K562 (cell line): ENCODE data around the gene LTBP2. TPM values are rescaled to one million over a fixed set of nuclear protein-coding genes. Genes with fewer than 3 reads are reported as not detected.

Experiments used
- CAMTA2 ChIP-seq: fragments of 250-450 bp; sonication (Bioruptor Pico); conservative IDR thresholded peaks from 2 replicates; pipeline ENCODE4 v1.5.1; 2022
- CREBBP ChIP-seq: IDR thresholded peaks from one replicate; pipeline ENCODE4 v1.6.1; 2012; ENCODE audit warnings: low read depth, mild to moderate bottlenecking, control low read depth, inconsistent platforms, low read length
- DPF2 ChIP-seq: fragments of 450-650 bp; IDR thresholded peaks from 2 replicates; pipeline ENCODE4 v1.6.1; 2016
- MIER1 ChIP-seq: fragments of 450-650 bp; IDR thresholded peaks from 2 replicates; pipeline ENCODE4 v1.6.1; 2016; ENCODE audit warnings: antibody characterized with exemption, mild to moderate bottlenecking, low read depth
- NFRKB ChIP-seq: fragments of 450-650 bp; IDR thresholded peaks from 2 replicates; pipeline ENCODE4 v1.6.1; 2016; ENCODE audit warnings: low read depth
- NFXL1 ChIP-seq: fragments of 450-650 bp; formaldehyde crosslinking; IDR thresholded peaks from 2 replicates; pipeline ENCODE4 v1.4.0; 2021; ENCODE audit warnings: mild to moderate bottlenecking
- PHB ChIP-seq: fragments of 250-450 bp; sonication (Bioruptor Pico); IDR thresholded peaks from 2 replicates; pipeline ENCODE4 v1.5.0; 2021
- RFX7 ChIP-seq: fragments of 250-450 bp; sonication (Bioruptor Pico); IDR thresholded peaks from 2 replicates; pipeline ENCODE4 v1.5.1; 2021; ENCODE audit warnings: mild to moderate bottlenecking
- SMAD2 ChIP-seq: fragments of 150-350 bp; IDR thresholded peaks from 2 replicates; pipeline ENCODE4 v1.6.1; 2014; ENCODE audit warnings: low read depth, mild to moderate bottlenecking, low read length
- SP1 ChIP-seq: sonication (generic); formaldehyde crosslinking; IDR thresholded peaks from 2 replicates; pipeline ENCODE4 v1.8.1; 2022; ENCODE audit warnings: mild to moderate bottlenecking, missing genetic modification reagents
- SRSF7 ChIP-seq: fragments of 200-400 bp; formaldehyde crosslinking; optimal IDR thresholded peaks from 2 replicates; pipeline ENCODE3; 2017; ENCODE audit warnings: mild to moderate bottlenecking, low read depth, low read length
- TAF1 ChIP-seq: IDR thresholded peaks from 2 replicates; pipeline ENCODE4 v1.6.1; 2011; ENCODE audit warnings: mild to moderate bottlenecking, low read length, moderate library complexity; ENCODE audit not compliant: insufficient read depth, control insufficient read depth, severe bottlenecking; ENCODE audit errors: extremely low read depth
- TRIM24 ChIP-seq, 2 experiments: fragments of 450-650 bp; IDR thresholded peaks; 2 replicates each; pipeline ENCODE4 v1.6.1; 2016
- ZNF224 ChIP-seq: sonication (generic); formaldehyde crosslinking; IDR thresholded peaks from 2 replicates; pipeline ENCODE4 v1.8.0; 2022; ENCODE audit warnings: mild to moderate bottlenecking, missing genetic modification reagents
- ZNF311 ChIP-seq: fragments of 250-450 bp; sonication (Bioruptor Pico); IDR thresholded peaks from 2 replicates; pipeline ENCODE4 v1.4.0; 2020; ENCODE audit warnings: mild to moderate bottlenecking, moderate library complexity
- ZNF518B ChIP-seq: fragments of 250-450 bp; sonication (Bioruptor Pico); IDR thresholded peaks from 2 replicates; pipeline ENCODE4 v1.5.0; 2021; ENCODE audit warnings: mild to moderate bottlenecking, moderate library complexity
- ZNF695 ChIP-seq: fragments of 450-650 bp; formaldehyde crosslinking; IDR thresholded peaks from 2 replicates; pipeline ENCODE4 v1.4.0; 2020; ENCODE audit warnings: mild to moderate bottlenecking, moderate library complexity
- ZNF780A ChIP-seq: fragments of 250-450 bp; sonication (Bioruptor Pico); IDR thresholded peaks from 2 replicates; pipeline ENCODE4 v1.5.0; 2021; ENCODE audit warnings: mild to moderate bottlenecking
- polyA plus RNA-seq, 8 experiments: library from polyadenylated mRNA; depleted of rRNA in 4 of 8; stranded (reverse) in 5 of 8; unstranded in 3 of 8; fragments of >200 nt; fragmentation: Nextera tagmentation in 2 of 8; fragmentation: Illumina TruSeq in 1 of 8; extraction: Ambion mirVana in 2 of 8; extraction: Trizol in 1 of 8; gene quantifications; 2 replicates each; pipeline versions ENCODE4 v1.2.1 to v1.2.3, GENCODE V29; 2011 to 2014; ENCODE audit warnings: inconsistent platforms in 1 of 8, missing spikeins in 1 of 8
- total RNA-seq, 7 experiments: library from RNA; depleted of rRNA in 6 of 7; stranded (reverse); fragments of >200 nt in 6 of 7; fragmentation: Illumina TruSeq in 2 of 7; extraction: Trizol in 2 of 7; gene quantifications; 2 replicates each; pipeline versions ENCODE4 v1.2.1 to v1.2.3, GENCODE V29; 2011 to 2021; ENCODE audit warnings: low replicate concordance in 1 of 7
- TF ChIP-seq, protein P1 (sequence below): fragments of 250-450 bp; sonication (Bioruptor Pico); IDR thresholded peaks from 2 replicates; pipeline ENCODE4 v1.6.1; 2021; ENCODE audit warnings: mild to moderate bottlenecking
- TF ChIP-seq, protein P2 (sequence below): fragments of 450-650 bp; formaldehyde crosslinking; IDR thresholded peaks from 2 replicates; pipeline ENCODE4 v1.4.0; 2022; ENCODE audit warnings: mild to moderate bottlenecking, moderate library complexity
- TF ChIP-seq, protein P3 (sequence below): fragments of 450-650 bp; IDR thresholded peaks from 2 replicates; pipeline ENCODE4 v1.6.1; 2014; ENCODE audit warnings: low read depth, mild to moderate bottlenecking, moderate library complexity, borderline replicate concordance
- TF ChIP-seq, protein P4 (sequence below): fragments of 450-650 bp; IDR thresholded peaks from 2 replicates; pipeline ENCODE4 v1.6.1; 2016; ENCODE audit warnings: antibody characterized with exemption

Gene LTBP2
- total and polyA plus RNA-seq, 9 of the 15 experiments (the other 6 are each of a cell fraction or from before 2014, with no cell fraction given): under 0.01 to 0.18 (median 0.03) TPM; not detected in 3

DNA sequence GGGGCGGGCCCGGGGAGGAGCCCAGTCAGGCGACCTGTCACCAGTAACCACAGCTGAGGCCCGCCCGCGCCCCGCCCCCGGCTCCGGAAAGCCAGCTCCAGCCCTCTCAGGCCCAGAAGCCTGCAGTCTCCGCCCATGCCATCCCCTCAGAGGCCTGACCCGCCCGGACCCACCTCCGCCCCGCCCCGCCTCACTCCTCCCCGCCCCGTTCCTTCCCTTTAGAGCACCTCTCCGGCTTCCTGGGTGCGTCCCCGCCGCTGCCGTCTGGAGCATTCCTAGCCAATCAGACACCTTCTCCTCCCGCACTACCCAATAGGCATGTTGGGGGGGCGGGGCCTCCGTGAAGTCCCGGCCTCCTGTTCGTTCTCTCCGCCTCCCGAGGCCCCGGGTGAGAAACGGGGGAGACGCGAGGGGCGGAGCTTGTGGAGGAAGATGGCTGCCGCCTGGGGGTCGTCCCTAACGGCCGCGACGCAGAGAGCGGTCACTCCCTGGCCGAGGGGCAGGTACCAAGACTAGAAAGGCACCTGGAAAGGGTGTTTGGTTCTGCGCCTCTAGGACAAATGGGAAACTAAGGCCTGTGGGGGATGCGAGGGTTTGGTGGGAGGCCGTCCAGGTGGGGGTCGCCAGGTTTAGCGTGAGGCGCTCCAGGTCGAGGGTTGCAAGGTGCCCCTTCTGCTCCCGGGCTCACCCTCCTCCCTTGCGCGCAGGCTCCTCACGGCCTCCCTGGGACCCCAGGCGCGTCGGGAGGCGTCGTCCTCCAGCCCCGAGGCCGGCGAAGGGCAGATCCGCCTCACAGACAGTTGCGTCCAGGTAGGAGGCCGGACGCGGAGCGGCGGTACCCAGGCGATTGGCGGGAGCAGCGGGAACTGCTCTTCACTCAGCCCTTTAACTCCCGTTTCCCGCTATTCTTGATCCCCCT is 118.4 kb downstream of the LTBP2 start, which contains the start of gene ISCA2 (continued):
- no peak for TF ChIP-seq ZNF518B (CRISPR knock-in tag)
- no peak for TF ChIP-seq SMAD2
- no peak for TF ChIP-seq ZNF311
- no peak for TF ChIP-seq ZNF224
- TF ChIP-seq NFXL1 (CRISPR knock-in tag): no peak
- TF ChIP-seq, protein P1, sequence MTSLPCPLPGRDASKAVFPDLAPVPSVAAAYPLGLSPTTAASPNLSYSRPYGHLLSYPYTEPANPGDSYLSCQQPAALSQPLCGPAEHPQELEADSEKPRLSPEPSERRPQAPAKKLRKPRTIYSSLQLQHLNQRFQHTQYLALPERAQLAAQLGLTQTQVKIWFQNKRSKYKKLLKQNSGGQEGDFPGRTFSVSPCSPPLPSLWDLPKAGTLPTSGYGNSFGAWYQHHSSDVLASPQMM: no peak
- TF ChIP-seq, protein P2, sequence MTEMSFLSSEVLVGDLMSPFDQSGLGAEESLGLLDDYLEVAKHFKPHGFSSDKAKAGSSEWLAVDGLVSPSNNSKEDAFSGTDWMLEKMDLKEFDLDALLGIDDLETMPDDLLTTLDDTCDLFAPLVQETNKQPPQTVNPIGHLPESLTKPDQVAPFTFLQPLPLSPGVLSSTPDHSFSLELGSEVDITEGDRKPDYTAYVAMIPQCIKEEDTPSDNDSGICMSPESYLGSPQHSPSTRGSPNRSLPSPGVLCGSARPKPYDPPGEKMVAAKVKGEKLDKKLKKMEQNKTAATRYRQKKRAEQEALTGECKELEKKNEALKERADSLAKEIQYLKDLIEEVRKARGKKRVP (CRISPR knock-in tag): no peak
- TF ChIP-seq ZNF780A (CRISPR knock-in tag): no peak
- TF ChIP-seq SRSF7: no peak
- peak; percentile 83 for TF ChIP-seq SP1 (CRISPR knock-in tag)
- no peak for TF ChIP-seq TRIM24 (IDR thresholded peaks at IDR 0.05)
- TF ChIP-seq, protein P3, sequence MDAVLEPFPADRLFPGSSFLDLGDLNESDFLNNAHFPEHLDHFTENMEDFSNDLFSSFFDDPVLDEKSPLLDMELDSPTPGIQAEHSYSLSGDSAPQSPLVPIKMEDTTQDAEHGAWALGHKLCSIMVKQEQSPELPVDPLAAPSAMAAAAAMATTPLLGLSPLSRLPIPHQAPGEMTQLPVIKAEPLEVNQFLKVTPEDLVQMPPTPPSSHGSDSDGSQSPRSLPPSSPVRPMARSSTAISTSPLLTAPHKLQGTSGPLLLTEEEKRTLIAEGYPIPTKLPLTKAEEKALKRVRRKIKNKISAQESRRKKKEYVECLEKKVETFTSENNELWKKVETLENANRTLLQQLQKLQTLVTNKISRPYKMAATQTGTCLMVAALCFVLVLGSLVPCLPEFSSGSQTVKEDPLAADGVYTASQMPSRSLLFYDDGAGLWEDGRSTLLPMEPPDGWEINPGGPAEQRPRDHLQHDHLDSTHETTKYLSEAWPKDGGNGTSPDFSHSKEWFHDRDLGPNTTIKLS: no peak
- no peak for TF ChIP-seq PHB (CRISPR knock-in tag)
- TF ChIP-seq, protein P4, sequence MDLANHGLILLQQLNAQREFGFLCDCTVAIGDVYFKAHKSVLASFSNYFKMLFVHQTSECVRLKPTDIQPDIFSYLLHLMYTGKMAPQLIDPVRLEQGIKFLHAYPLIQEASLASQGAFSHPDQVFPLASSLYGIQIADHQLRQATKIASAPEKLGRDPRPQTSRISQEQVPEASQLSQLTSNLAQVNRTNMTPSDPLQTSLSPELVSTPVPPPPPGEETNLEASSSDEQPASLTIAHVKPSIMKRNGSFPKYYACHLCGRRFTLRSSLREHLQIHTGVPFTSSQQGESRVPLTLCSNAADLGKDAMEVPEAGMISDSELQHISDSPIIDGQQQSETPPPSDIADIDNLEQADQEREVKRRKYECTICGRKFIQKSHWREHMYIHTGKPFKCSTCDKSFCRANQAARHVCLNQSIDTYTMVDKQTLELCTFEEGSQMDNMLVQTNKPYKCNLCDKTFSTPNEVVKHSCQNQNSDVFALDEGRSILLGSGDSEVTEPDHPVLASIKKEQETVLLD: no peak; the same call in 1 of the 2 replicates
- no peak for TF ChIP-seq RFX7 (CRISPR knock-in tag)
- no peak for TF ChIP-seq MIER1
- TF ChIP-seq TAF1: peak; percentile 54
- TF ChIP-seq ZNF695 (CRISPR knock-in tag): no peak
- TF ChIP-seq CAMTA2 (CRISPR knock-in tag): no peak
- no peak for TF ChIP-seq DPF2
- 0 out of 2 replicates have a peak, but pooled peaks have one; percentile 58 for TF ChIP-seq NFRKB
- no peak for TF ChIP-seq CREBBP
